ENCODE results near the gene XPO4.

GRCh38 chr13:20825477-20825875 lies 77.1 kb downstream of the XPO4 start:
- TF ChIP-seq POLR2A (IDR thresholded peaks at IDR 0.05) = no peak
- TF ChIP-seq CTCF (IDR thresholded peaks at IDR 0.05) = no peak
- TF ChIP-seq POLR2AphosphoS5 (IDR thresholded peaks at IDR 0.05) = no peak
- TF ChIP-seq EP300 (IDR thresholded peaks at IDR 0.05) = no peak

Measured in gastroesophageal sphincter (tissue), 3 donors.